NCI-H2196 treated with DMSO at 0.1 percent for 48 hours (cell line): ENCODE data around the gene LOXL3.
A peak's percentile ranks its signal among the peaks of the same experiment; 100 is the strongest.

Experiments
- DNase-seq: peaks from one replicate; lab custom pipeline; 2025; ENCODE audit not compliant: unreplicated experiment; lab: John Stamatoyannopoulos, UW

Gene LOXL3

DNA sequence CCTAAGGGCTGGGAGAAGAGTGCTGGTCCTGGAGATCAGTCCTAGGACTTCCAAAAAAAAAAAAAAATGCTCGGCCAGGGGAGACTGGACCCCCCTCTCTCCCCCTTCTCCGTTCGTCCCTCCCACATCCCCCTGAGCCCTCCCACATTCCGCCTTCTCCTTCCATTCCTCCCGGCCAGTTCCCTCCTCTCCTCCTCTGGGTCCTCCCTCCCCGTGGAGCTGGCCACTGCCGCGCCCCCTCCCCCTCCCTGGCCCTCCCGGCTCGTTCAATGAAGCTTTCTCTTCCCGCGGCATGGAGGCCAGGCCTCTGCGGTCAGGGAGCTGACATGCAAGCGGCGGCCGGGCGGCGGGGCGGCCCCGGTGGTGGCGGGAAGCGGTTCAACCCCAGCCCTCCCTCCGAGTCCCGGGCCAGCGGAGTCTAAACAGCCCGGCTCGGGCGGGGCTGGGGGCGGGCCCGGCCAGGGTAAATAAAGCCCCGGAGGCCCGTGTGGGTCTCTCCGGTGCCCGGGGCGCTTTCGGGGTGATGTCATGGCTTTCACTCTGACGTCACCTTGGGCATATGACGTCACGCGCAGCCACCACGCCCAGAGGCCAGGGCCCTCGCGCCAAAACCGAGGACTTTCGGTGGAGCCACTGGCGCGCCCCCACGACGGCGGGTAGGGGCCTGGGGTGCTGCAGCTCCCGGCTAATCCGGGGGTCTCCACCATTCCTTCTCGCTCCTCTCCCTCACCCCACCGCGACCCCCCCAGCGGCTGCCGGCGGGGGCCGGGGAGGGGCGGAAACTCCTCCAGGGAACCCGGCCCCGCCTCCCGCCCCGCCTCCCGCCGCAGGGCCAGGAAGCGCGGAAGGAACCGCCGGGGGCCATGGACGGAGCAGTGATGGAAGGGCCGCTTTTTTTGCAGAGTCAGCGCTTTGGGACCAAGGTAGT, at the start of gene LOXL3, which contains the start of gene DOK1:
Gene LOXL3, minus strand, starts transcription at position 51 of the 928 bp plus-strand sequence. CDS start 1,308 bp downstream, outside the sequence.
Gene DOK1, plus strand, starts transcription at position 829 of the 928 bp plus-strand sequence. Its CDS starts 35 bp downstream, at position 864.
- no peak for DNase-seq

GRCh38 chr2:74602586-74603281, 49.0 kb upstream of the LOXL3 start:
- no peak for DNase-seq

DNA sequence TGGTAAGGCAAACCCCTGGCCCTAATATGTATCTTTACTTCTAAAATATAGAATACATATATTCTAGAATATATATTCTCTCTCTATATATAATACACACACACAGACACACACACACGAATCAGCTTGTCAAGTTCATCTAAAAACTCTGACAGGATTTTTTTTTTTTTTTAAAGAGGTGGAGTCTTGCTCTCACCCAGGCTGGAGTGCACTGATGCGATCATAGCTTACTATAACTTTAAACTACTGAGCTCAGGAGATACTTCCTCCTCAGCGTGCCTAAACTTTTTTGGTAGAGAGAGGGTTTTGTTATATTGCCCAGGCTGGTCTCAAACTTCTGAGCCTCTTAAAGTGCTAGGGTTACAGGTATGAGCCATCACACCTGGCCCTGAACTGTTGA, 45.9 kb upstream of the LOXL3 start:
- no peak for DNase-seq

DNA sequence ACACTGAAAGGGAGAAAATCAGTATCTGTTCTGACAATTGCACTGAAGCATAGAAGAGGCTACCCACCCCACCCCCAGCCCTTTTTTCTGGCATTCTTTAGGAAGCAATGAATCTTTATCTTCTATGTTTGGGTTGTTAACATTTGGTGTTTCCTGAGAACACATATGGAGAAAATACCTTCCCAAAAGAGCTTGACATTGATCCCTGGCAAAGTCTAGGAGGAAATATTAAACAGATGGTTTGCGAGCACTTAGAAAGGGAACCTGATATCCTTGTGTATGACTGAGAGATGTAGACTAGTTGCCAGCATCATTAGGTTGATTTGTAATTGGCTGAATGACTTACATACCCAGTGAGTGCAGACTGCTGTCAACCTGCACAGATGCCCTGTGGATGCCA, 43.7 kb upstream of the LOXL3 start:
- DNase-seq, result no peak

GRCh38 chr2:74596584-74596983, 42.8 kb upstream of the LOXL3 start:
- DNase-seq, result no peak

- no peak for DNase-seq
Observed at GRCh38 chr2:74593826-74594772, 40.4 kb upstream of the LOXL3 start.

DNA sequence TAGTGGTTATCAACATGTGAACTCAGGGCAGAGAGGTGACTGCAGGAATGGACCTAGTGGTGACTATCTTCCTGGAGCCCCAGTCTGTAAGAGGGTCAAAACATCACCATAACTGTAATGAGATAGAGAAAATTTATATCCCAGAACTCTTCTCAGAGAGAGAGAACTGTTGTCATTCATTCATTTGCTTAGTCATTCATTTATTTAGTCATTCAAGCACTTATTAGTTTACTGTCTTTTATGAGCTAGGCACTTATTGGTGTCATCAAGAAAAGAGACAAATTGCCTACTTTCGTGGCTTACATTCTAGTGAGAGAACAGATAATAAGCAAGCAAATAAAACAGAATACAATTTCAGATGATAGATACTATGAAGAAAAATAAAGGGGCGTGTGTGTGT, 34.9 kb upstream of the LOXL3 start:
- no peak for DNase-seq

DNA sequence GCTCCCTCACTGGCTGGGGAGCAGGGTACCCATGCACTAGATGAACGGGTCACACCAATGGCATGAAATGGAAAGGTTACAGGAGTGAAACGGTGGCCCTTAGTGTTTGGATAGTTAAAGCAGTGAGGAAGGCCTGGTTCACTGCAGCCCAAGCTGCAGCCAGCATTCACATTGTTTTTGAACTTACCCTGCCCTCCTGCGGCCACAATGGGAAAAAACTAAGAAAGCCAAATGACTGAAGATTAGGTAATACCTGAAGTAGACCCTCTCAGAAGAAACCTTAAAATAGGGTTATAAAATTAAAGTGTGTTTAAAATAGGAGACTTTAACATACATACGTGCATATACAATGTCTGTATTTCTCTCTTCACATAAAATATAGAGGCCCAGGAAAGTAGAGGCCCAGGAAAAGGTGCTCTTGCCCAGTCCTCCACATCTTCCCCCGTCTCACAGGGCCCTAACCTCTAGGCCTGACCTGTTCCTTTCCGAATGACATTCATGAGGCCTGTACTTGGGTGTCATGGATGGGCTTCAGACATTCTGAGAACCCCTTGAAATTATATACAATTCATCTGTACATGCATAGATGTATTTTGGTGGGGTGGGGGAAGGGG, 34.0 kb upstream of the LOXL3 start:
- peak; percentile 7 for DNase-seq

DNA sequence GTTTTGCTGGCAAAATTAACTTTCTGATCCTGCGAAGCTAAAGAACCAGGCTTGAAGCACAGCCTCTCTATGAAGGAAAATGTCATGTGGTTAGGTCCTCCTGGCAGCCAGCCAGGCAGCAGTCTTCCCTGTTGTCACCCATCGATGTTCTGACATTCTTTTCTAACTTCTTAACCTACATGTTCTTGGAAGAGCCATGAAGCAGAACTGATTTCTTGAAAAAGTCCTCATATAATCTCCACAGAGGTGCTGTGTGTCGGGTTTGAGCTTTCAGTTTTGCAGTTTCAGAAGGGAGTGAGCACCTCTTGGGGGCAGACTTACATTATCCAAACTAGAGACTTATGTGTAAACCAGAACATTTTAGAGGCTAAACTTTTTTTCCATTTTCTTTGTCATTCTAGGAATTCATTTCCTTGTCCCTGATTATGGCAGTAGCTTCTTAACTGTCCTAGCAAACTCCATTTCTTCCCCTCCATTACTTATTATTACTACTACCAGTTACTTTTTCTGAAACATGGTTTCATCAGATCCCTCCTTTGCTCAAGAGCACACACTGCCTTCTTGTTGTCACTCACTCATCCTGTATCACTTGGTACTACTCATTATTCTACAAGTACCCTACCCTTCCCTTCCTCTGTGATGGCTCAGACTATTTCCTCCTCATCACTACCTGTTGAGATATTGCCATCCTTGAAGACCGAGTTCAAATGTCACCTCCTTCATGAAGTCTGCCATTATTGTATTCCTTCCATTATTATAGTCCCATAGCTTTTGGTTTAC, 31.9 kb upstream of the LOXL3 start:
- DNase-seq, result no peak

DNA sequence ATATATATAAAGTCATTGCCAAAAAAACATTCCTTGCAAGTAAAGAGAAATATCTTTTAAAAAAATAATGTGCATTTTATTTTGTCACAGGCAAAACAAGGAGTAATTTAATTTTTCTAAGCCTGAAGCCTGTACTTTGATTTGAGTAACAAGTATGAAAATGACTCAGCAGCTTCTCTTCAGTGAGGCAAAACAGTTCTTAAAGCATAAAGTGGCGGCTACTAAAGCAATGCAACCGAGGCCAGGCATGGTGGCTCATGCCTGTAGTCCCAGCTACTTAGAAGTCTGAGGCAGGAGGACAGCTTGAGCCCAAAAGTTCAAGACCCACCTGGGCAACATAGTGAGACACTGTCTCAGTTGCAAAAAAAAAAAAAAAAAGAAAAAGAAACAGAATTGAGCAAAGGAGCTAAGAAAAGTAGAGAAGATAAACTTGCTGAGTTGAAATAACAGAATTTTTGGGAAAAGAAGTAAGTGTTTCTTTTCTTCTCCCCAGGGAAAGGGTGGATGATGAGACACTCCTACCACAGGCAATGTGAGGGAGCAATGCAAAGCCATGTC, 30.4 kb upstream of the LOXL3 start:
- no peak for DNase-seq

DNA sequence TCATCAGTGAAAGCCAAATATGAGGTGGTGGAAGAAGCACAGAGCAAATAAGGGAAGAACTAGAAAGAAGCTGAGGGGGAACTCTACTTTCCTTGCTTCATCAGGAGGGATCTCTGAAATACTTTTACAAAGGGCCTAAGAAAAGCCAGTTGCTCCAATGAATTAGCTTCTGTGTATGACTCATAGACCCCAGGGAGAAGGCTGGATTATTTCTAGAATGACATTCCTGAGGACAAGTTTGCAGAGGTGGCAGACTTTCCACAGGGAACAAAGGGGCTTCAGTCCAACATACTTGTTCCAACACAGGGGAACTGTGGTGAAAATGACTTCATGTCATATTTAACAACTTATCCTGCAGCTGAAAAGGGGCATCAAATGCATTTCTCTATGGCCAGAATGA, 29.8 kb upstream of the LOXL3 start:
- DNase-seq, result no peak

DNA sequence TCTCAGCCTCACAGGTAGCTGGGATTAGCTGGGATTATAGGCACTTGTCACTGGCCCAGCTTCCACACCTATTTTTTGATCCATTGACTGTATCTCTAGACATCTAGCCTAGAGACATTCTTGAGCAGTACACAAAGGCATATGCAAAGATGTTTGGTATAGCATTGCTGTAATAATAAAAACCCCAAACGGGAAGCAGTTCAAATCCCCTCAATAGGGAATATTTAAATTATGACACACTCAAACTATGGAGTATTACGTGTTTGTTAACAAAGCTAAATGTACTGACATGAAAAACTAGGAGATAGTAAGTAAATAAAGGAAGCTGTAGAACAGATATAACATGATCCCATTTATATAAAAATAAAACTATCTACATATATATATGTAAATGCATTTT, 28.4 kb upstream of the LOXL3 start:
- DNase-seq, result no peak

- no peak for DNase-seq
Observed at GRCh38 chr2:74581463-74581862, 27.7 kb upstream of the LOXL3 start.

- no peak for DNase-seq
Observed at GRCh38 chr2:74578408-74578807, 24.7 kb upstream of the LOXL3 start.

DNA sequence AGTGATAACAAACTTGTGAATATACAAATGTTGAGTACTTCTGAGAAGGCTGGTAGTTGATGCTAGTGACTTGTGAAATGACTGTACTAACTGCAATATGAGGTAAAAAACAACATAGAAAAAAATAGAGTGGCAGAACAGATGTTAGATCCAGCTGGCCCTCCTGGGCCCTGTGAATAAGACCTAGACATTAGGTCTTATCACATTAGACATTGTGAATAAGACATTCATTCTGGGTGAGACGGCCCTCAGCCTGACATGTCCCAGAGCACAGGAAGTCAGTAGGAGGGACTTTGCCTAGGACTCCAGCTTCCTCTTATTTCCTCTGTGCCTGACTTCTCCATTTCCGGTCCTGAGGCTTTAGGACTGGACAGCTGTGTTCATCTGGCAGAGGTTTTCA, 23.7 kb upstream of the LOXL3 start:
- no peak for DNase-seq

- DNase-seq, result no peak
Observed at GRCh38 chr2:74576863-74577229, 23.1 kb upstream of the LOXL3 start.

DNA sequence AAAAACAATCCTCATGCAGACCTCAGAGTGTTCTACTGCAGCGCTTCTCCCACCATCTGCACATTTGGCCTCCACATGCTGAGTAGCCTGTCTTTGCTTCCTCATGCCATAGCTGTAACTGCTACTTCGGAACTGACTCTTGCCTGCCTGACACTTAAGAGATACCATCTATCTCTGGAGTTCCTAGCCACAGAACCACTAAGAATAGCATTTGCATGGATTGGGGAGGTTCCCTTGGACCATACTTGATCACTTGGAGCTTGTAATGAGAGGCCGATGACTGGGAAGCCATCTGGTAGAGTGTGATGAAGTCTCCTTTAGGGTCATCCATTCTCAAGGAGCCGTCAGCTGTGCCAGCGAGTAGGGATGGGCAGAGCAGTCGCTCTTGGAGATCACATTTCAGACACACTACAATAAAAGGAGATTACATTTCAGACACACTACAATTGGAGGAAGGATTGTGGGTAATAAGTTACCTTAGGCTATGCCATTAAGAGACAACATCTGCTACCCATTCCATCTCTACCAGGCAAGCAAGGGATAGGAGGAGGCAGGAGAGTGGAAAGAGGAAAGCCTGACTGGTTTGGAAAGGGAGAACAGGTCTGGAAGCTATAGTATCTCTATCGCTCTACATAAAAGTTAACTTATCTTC, 22.6 kb upstream of the LOXL3 start:
- DNase-seq, result no peak

GRCh38 chr2:74575320-74575719, 21.6 kb upstream of the LOXL3 start:
- no peak for DNase-seq
